ENCODE measurements around the gene TMEM233.

TMEM233 gene

GRCh38 chr12:119666900-119667576, 73.5 kb downstream of the TMEM233 start:
- peak overlapping the region; percentile 83 for H3K4me3 Mint-ChIP-seq

GRCh38 chr12:119667577-119668323, 74.2 kb downstream of the TMEM233 start, which contains the start of gene PRKAB1:
Gene PRKAB1 (plus strand): TSS chr12:119668133. CDS start chr12:119668245, 112 bp downstream.
- ATAC-seq (replicated peaks; ENCODE audit: extremely low read depth, poor library complexity, severe bottlenecking) = peak; percentile 93
- peaks cover 23% of the 10 kb centered on the region for H3K36me3 Mint-ChIP-seq (ENCODE audit: insufficient read depth)
- H3K4me3 Mint-ChIP-seq = peak within 1 kb of the TSS; percentile 83
- H3K4me1 Mint-ChIP-seq = peaks cover 43% of the 10 kb centered on the region
- no peaks in the 10 kb centered on the region for H3K9me3 Mint-ChIP-seq
- peak within 1 kb of the TSS; percentile 80 for H3K27ac Mint-ChIP-seq (ENCODE audit: low read depth)
- H3K27me3 Mint-ChIP-seq = no peaks in the 10 kb centered on the region
- DNase-seq (ENCODE audit: low spot score in 2 of 2) = peak; percentile 84 to 92

More at GRCh38 chr12:119666900-119667576, 73.5 kb downstream of the TMEM233 start:
- no peaks in the 10 kb centered on the region for H3K27me3 Mint-ChIP-seq
- H3K36me3 Mint-ChIP-seq (ENCODE audit: insufficient read depth) = peaks cover 17% of the 10 kb centered on the region
- peaks cover 42% of the 10 kb centered on the region for H3K4me1 Mint-ChIP-seq
- no peak for DNase-seq (ENCODE audit: low spot score in 2 of 2)
- H3K9me3 Mint-ChIP-seq = no peaks in the 10 kb centered on the region
- ATAC-seq (replicated peaks; ENCODE audit: extremely low read depth, poor library complexity, severe bottlenecking) = no peak
- no peak overlapping the region for H3K27ac Mint-ChIP-seq (ENCODE audit: low read depth)

GRCh38 chr12:119668324-119668841, 74.8 kb downstream of the TMEM233 start:
- Mint-ChIP-seq H3K36me3 (ENCODE audit: insufficient read depth) (peaks cover 29% of the 10 kb centered on the region), H3K9me3 (no peaks in the 10 kb centered on the region), H3K27me3 (no peaks in the 10 kb centered on the region), H3K27ac (ENCODE audit: low read depth) (peak overlapping the region; percentile 80), H3K4me1 (peaks cover 49% of the 10 kb centered on the region), H3K4me3 (peak overlapping the region; percentile 83)
- no peak for DNase-seq (ENCODE audit: low spot score in 2 of 2)
- ATAC-seq (replicated peaks; ENCODE audit: extremely low read depth, poor library complexity, severe bottlenecking) = peak; percentile 6

- H3K9me3 Mint-ChIP-seq = no peaks in the 10 kb centered on the region
- H3K27me3 Mint-ChIP-seq = no peaks in the 10 kb centered on the region
- H3K4me3 Mint-ChIP-seq = peak overlapping the region; percentile 68
- peak overlapping the region; percentile 72 for H3K27ac Mint-ChIP-seq (ENCODE audit: low read depth)
- peaks cover 51% of the 10 kb centered on the region for H3K4me1 Mint-ChIP-seq
- ATAC-seq (replicated peaks; ENCODE audit: extremely low read depth, poor library complexity, severe bottlenecking) = no peak
- DNase-seq (ENCODE audit: low spot score in 2 of 2) = no peak
- H3K36me3 Mint-ChIP-seq (ENCODE audit: insufficient read depth) = peaks cover 39% of the 10 kb centered on the region
Measured at GRCh38 chr12:119669744-119670472, 76.3 kb downstream of the TMEM233 start.

- Mint-ChIP-seq H3K4me1 (peaks cover 48% of the 10 kb centered on the region), H3K27ac (ENCODE audit: low read depth) (peak overlapping the region; percentile 17), H3K27me3 (no peaks in the 10 kb centered on the region), H3K36me3 (ENCODE audit: insufficient read depth) (peaks cover 46% of the 10 kb centered on the region), H3K4me3 (no peak overlapping the region), H3K9me3 (no peaks in the 10 kb centered on the region)
- ATAC-seq (replicated peaks; ENCODE audit: extremely low read depth, poor library complexity, severe bottlenecking) = no peak
- no peak for DNase-seq (ENCODE audit: low spot score in 2 of 2)
Measured at GRCh38 chr12:119671070-119671469, 77.5 kb downstream of the TMEM233 start.

- Mint-ChIP-seq H3K27ac (ENCODE audit: low read depth) (no peak overlapping the region), H3K9me3 (no peaks in the 10 kb centered on the region), H3K36me3 (ENCODE audit: insufficient read depth) (peaks cover 53% of the 10 kb centered on the region), H3K4me3 (no peak overlapping the region), H3K4me1 (peaks cover 37% of the 10 kb centered on the region), H3K27me3 (no peaks in the 10 kb centered on the region)
- no peak for DNase-seq (ENCODE audit: low spot score in 2 of 2)
- no peak for ATAC-seq (replicated peaks; ENCODE audit: extremely low read depth, poor library complexity, severe bottlenecking)
Measured at GRCh38 chr12:119672194-119672593, 78.6 kb downstream of the TMEM233 start.

GRCh38 chr12:119673634-119674033, 80.1 kb downstream of the TMEM233 start:
- Mint-ChIP-seq H3K36me3 (ENCODE audit: insufficient read depth) (peaks cover 60% of the 10 kb centered on the region), H3K27me3 (no peaks in the 10 kb centered on the region), H3K27ac (ENCODE audit: low read depth) (no peak overlapping the region), H3K4me1 (peaks cover 32% of the 10 kb centered on the region), H3K4me3 (no peak overlapping the region), H3K9me3 (no peaks in the 10 kb centered on the region)
- DNase-seq (ENCODE audit: low spot score in 2 of 2) (no peak), ATAC-seq (replicated peaks; ENCODE audit: extremely low read depth, poor library complexity, severe bottlenecking) (no peak)

GRCh38 chr12:119674560-119674959, 81.0 kb downstream of the TMEM233 start:
- Mint-ChIP-seq H3K4me1 (peaks cover 29% of the 10 kb centered on the region), H3K27me3 (no peaks in the 10 kb centered on the region), H3K4me3 (no peak overlapping the region), H3K9me3 (no peaks in the 10 kb centered on the region), H3K36me3 (ENCODE audit: insufficient read depth) (peaks cover 64% of the 10 kb centered on the region), H3K27ac (ENCODE audit: low read depth) (no peak overlapping the region)
- DNase-seq (ENCODE audit: low spot score in 2 of 2) (no peak), ATAC-seq (replicated peaks; ENCODE audit: extremely low read depth, poor library complexity, severe bottlenecking) (no peak)

GRCh38 chr12:119676022-119676421, 82.4 kb downstream of the TMEM233 start:
- H3K9me3 Mint-ChIP-seq = no peaks in the 10 kb centered on the region
- DNase-seq (ENCODE audit: low spot score in 2 of 2) (no peak), ATAC-seq (replicated peaks; ENCODE audit: extremely low read depth, poor library complexity, severe bottlenecking) (no peak)
- no peak overlapping the region for H3K27ac Mint-ChIP-seq (ENCODE audit: low read depth)
- H3K36me3 Mint-ChIP-seq (ENCODE audit: insufficient read depth) = peaks cover 61% of the 10 kb centered on the region
- no peaks in the 10 kb centered on the region for H3K27me3 Mint-ChIP-seq
- H3K4me1 Mint-ChIP-seq = peaks cover 14% of the 10 kb centered on the region
- no peak overlapping the region for H3K4me3 Mint-ChIP-seq

- no peak for DNase-seq (ENCODE audit: low spot score in 2 of 2)
- Mint-ChIP-seq H3K4me3 (no peak overlapping the region), H3K36me3 (ENCODE audit: insufficient read depth) (peaks cover 64% of the 10 kb centered on the region), H3K9me3 (no peaks in the 10 kb centered on the region), H3K27me3 (no peaks in the 10 kb centered on the region), H3K4me1 (peaks cover 9% of the 10 kb centered on the region), H3K27ac (ENCODE audit: low read depth) (no peak overlapping the region)
- no peak for ATAC-seq (replicated peaks; ENCODE audit: extremely low read depth, poor library complexity, severe bottlenecking)
Measured at GRCh38 chr12:119676573-119676972, 83.0 kb downstream of the TMEM233 start.

- DNase-seq (ENCODE audit: low spot score in 2 of 2) = no peak
- peaks cover 48% of the 10 kb centered on the region for H3K36me3 Mint-ChIP-seq (ENCODE audit: insufficient read depth)
- H3K27me3 Mint-ChIP-seq = no peaks in the 10 kb centered on the region
- H3K9me3 Mint-ChIP-seq = no peaks in the 10 kb centered on the region
- ATAC-seq (replicated peaks; ENCODE audit: extremely low read depth, poor library complexity, severe bottlenecking) = no peak
- no peak overlapping the region for H3K4me3 Mint-ChIP-seq
- peaks cover under 1% of the 10 kb centered on the region for H3K4me1 Mint-ChIP-seq
- no peak overlapping the region for H3K27ac Mint-ChIP-seq (ENCODE audit: low read depth)
Measured at GRCh38 chr12:119678459-119678858, 84.9 kb downstream of the TMEM233 start.

- Mint-ChIP-seq H3K27ac (ENCODE audit: low read depth) (no peak overlapping the region), H3K27me3 (no peaks in the 10 kb centered on the region), H3K9me3 (no peaks in the 10 kb centered on the region), H3K36me3 (ENCODE audit: insufficient read depth) (peaks cover 42% of the 10 kb centered on the region), H3K4me3 (no peak overlapping the region), H3K4me1 (no peaks in the 10 kb centered on the region)
- ATAC-seq (replicated peaks; ENCODE audit: extremely low read depth, poor library complexity, severe bottlenecking) (no peak), DNase-seq (ENCODE audit: low spot score in 2 of 2) (no peak)
Measured at GRCh38 chr12:119679081-119679480, 85.5 kb downstream of the TMEM233 start.

All from central memory CD8-positive, alpha-beta T cell (primary cell).